Natural killer cell (primary cell): ENCODE results near the gene LGALS14. TPM values are rescaled to one million over a fixed set of nuclear protein-coding genes. Genes with fewer than 3 reads are reported as not detected.
"Not testable (repeated sequence)": the region's sequence is repeated elsewhere in the genome, so short reads cannot be mapped to it uniquely, and the experiment has no call there.

Experiments
- ATAC-seq, 3 donors: fragments of 150-1000 bp in 2 of 3; fragments of 200-7000 bp in 1 of 3; cut with Tn5 transposase; 1 replicate in 1 of 3; 2 replicates in 2 of 3; pipeline ENCODE4 v1.10.0; 2021; ENCODE audit warnings: mild to moderate bottlenecking in 2 of 3, moderate library complexity in 2 of 3
- DNase-seq, 2 donors: peaks; one replicate each; pipeline versions ENCODE4 v3.0.0 to v3.0.0-alpha.2; 2013 to 2021; ENCODE audit warnings: mixed read lengths in 1 of 2
- H3K27ac ChIP-seq: one replicate; pipeline ENCODE4 v1.5.1; 2013; ENCODE audit warnings: mild to moderate bottlenecking, low read length
- H3K27me3 ChIP-seq: one replicate; pipeline ENCODE4 v1.6.1; 2013; ENCODE audit warnings: low read length; ENCODE audit not compliant: control insufficient read depth, insufficient read depth
- H3K36me3 ChIP-seq: one replicate; pipeline ENCODE4 v1.6.1; 2013; ENCODE audit warnings: low read length; ENCODE audit not compliant: control insufficient read depth, insufficient read depth
- H3K4me1 ChIP-seq: one replicate; pipeline ENCODE4 v1.6.1; 2013; ENCODE audit warnings: low read length; ENCODE audit not compliant: control insufficient read depth, insufficient read depth
- H3K4me3 ChIP-seq: one replicate; pipeline ENCODE4 v1.5.1; 2013; ENCODE audit warnings: low read length
- H3K9me3 ChIP-seq: one replicate; pipeline ENCODE4 v1.6.1; 2013; ENCODE audit warnings: low read length; ENCODE audit not compliant: control insufficient read depth, insufficient read depth
- H3K27ac Mint-ChIP-seq, 2 donors: one replicate each; pipeline ENCODE4 v1.8.0; 2022; ENCODE audit warnings: mild to moderate bottlenecking in 2 of 2, mixed read lengths in 2 of 2, moderate library complexity in 1 of 2
- H3K27me3 Mint-ChIP-seq, 2 donors: one replicate each; pipeline ENCODE4 v1.8.0; 2022; ENCODE audit warnings: low read depth in 2 of 2, mixed read lengths in 2 of 2
- H3K36me3 Mint-ChIP-seq: one replicate; pipeline ENCODE4 v1.8.0; 2022; ENCODE audit warnings: mixed read lengths
- H3K4me1 Mint-ChIP-seq, 2 donors: one replicate each; pipeline ENCODE4 v1.8.0; 2022; ENCODE audit warnings: mixed read lengths in 2 of 2
- H3K4me3 Mint-ChIP-seq: one replicate; pipeline ENCODE4 v1.8.0; 2022; ENCODE audit warnings: mild to moderate bottlenecking, moderate library complexity, mixed read lengths
- H3K9me3 Mint-ChIP-seq, 2 donors: one replicate each; pipeline ENCODE4 v1.8.0; 2022; ENCODE audit warnings: mixed read lengths in 2 of 2
- WGBS: methylation state at CpG from one replicate; pipeline ENCODE4 v1.1.7; 2013; ENCODE audit warnings: missing lambda C conversion rate; ENCODE audit not compliant: insufficient coverage; 5-methylcytosine and 5-hydroxymethylcytosine counted together
- intact Hi-C: fragments of 100-400 bp; cut with micrococcal nuclease; formaldehyde crosslinking; loops from one replicate; pipeline ENCODE4 v1.14.2; 2022
- total RNA-seq, 4 donors: library from RNA; stranded (reverse); fragments of 120-200 nt in 1 of 4; gene quantifications; one replicate each; pipeline versions ENCODE4 v1.2.3 to v1.2.4, GENCODE V29; 2013 to 2022
- TF ChIP-seq, protein P1 (sequence below): fragments of 200-600 bp; IDR thresholded peaks from one replicate; pipeline ENCODE4 v1.8.0; 2022; ENCODE audit warnings: antibody characterized with exemption

Gene LGALS14
- total RNA-seq, 3 donors from 2014 or later (not counting 1 experiment from before 2014, with no cell fraction given), result not detected

GRCh38 chr19:39680593-39680992 is 23.7 kb upstream of the LGALS14 start:
- Histone ChIP-seq H3K36me3 (no peaks in the 10 kb centered on the region), H3K27ac (no peak overlapping the region), H3K27me3 (no peaks in the 10 kb centered on the region), H3K4me1 (no peaks in the 10 kb centered on the region), H3K4me3 (no peak overlapping the region), H3K9me3 (no peaks in the 10 kb centered on the region)
- H3K36me3 Mint-ChIP-seq, result no peaks in the 10 kb centered on the region
- 65% methylated on average over 3 of the region's 3 CpGs for WGBS
- TF ChIP-seq, protein P1, sequence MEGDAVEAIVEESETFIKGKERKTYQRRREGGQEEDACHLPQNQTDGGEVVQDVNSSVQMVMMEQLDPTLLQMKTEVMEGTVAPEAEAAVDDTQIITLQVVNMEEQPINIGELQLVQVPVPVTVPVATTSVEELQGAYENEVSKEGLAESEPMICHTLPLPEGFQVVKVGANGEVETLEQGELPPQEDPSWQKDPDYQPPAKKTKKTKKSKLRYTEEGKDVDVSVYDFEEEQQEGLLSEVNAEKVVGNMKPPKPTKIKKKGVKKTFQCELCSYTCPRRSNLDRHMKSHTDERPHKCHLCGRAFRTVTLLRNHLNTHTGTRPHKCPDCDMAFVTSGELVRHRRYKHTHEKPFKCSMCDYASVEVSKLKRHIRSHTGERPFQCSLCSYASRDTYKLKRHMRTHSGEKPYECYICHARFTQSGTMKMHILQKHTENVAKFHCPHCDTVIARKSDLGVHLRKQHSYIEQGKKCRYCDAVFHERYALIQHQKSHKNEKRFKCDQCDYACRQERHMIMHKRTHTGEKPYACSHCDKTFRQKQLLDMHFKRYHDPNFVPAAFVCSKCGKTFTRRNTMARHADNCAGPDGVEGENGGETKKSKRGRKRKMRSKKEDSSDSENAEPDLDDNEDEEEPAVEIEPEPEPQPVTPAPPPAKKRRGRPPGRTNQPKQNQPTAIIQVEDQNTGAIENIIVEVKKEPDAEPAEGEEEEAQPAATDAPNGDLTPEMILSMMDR, result no peak
- no peak for DNase-seq
- no peaks in the 10 kb centered on the region for H3K4me1 Mint-ChIP-seq
- intact Hi-C loops, result no loop called here
- ATAC-seq, result no peak
- no peaks in the 10 kb centered on the region for H3K9me3 Mint-ChIP-seq
- H3K4me3 Mint-ChIP-seq, result no peak overlapping the region
- H3K27me3 Mint-ChIP-seq, result peaks cover 10 to 19% of the 10 kb centered on the region in 2 donors
- H3K27ac Mint-ChIP-seq, result no peak overlapping the region

DNA sequence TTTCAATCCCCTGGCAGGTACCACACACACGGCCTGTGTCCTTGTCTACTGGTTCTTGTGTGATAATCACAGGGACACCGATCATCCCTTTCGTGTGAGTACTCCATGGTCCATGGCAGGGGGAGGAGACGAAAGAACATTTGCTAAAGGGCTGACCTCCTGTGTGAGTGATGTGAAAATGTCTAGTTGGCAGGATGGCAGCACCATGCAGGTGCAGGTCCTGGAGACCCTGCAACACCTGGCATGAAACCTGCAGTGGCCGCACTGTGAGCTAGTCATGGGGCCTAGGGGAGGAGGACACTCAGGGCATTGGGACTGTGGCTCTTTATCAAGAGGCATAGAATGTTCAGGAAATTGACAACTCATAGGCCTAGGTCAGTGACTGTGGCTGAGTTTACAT is 22.9 kb upstream of the LGALS14 start:
- Mint-ChIP-seq H3K27ac (no peak overlapping the region), H3K4me3 (no peak overlapping the region), H3K27me3 (peaks cover 11 to 19% of the 10 kb centered on the region in 2 donors), H3K9me3 (no peaks in the 10 kb centered on the region), H3K36me3 (no peaks in the 10 kb centered on the region), H3K4me1 (no peaks in the 10 kb centered on the region)
- no peaks in the 10 kb centered on the region for H3K9me3 ChIP-seq
- WGBS, result 92% methylated on average over 5 of the region's 5 CpGs
- intact Hi-C loops, result no loop called here
- no peaks in the 10 kb centered on the region for H3K4me1 ChIP-seq
- no peaks in the 10 kb centered on the region for H3K36me3 ChIP-seq
- H3K27me3 ChIP-seq, result no peaks in the 10 kb centered on the region
- TF ChIP-seq, protein P1, result no peak
- no peak overlapping the region for H3K27ac ChIP-seq
- H3K4me3 ChIP-seq, result no peak overlapping the region
- no peak for ATAC-seq
- no peak for DNase-seq

DNA sequence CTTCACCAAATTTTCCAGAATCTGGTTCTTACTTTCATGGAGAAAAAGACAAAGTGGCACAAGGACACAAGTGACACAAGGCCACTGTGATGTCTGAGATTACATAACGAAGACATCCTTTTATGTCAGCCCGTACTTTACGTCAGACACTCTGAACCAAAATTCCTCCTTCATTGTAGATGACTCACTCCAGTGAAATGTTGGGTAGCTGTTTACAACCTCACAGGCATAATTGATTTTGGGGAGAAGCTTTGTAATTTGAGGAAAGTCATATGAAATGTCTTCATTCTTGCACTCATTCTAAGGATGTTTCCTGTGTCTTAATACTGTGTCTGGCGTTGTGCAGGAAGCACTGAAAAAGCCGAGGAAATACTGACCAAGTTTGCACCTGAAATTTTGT is 20.0 kb upstream of the LGALS14 start:
- TF ChIP-seq, protein P1, result no peak
- no peaks in the 10 kb centered on the region for H3K36me3 Mint-ChIP-seq
- H3K4me1 ChIP-seq, result no peaks in the 10 kb centered on the region
- H3K4me1 Mint-ChIP-seq, result no peaks in the 10 kb centered on the region
- no peak overlapping the region for H3K27ac Mint-ChIP-seq
- H3K27me3 Mint-ChIP-seq, result peaks cover 10 to 16% of the 10 kb centered on the region in 2 donors
- H3K27me3 ChIP-seq, result no peaks in the 10 kb centered on the region
- H3K36me3 ChIP-seq, result no peaks in the 10 kb centered on the region
- WGBS, result 85% methylated on average over 5 of the region's 5 CpGs
- H3K4me3 Mint-ChIP-seq, result no peak overlapping the region
- no peaks in the 10 kb centered on the region for H3K9me3 ChIP-seq
- no peak overlapping the region for H3K27ac ChIP-seq
- no peak overlapping the region for H3K4me3 ChIP-seq
- H3K9me3 Mint-ChIP-seq, result no peaks in the 10 kb centered on the region
- ATAC-seq, result no peak
- DNase-seq, result no peak
- intact Hi-C loops, result no loop called here

- intact Hi-C loops, result no loop called here
- Histone ChIP-seq H3K27me3 (no peaks in the 10 kb centered on the region), H3K4me3 (no peak overlapping the region), H3K36me3 (no peaks in the 10 kb centered on the region), H3K4me1 (no peaks in the 10 kb centered on the region), H3K9me3 (no peaks in the 10 kb centered on the region), H3K27ac (no peak overlapping the region)
- TF ChIP-seq, protein P1, result no peak
- H3K4me1 Mint-ChIP-seq, result no peaks in the 10 kb centered on the region
- WGBS, result 52% methylated on average over 3 of the region's 3 CpGs
- H3K9me3 Mint-ChIP-seq, result no peaks in the 10 kb centered on the region
- peaks cover 20 to 28% of the 10 kb centered on the region in 2 donors for H3K27me3 Mint-ChIP-seq
- no peak overlapping the region for H3K27ac Mint-ChIP-seq
- ATAC-seq, result no peak
- H3K36me3 Mint-ChIP-seq, result no peaks in the 10 kb centered on the region
- H3K4me3 Mint-ChIP-seq, result no peak overlapping the region
- no peak for DNase-seq
Measured at GRCh38 chr19:39686739-39687138, 17.5 kb upstream of the LGALS14 start.

GRCh38 chr19:39688637-39689036 is 15.6 kb upstream of the LGALS14 start:
- H3K9me3 ChIP-seq, H3K27me3 ChIP-seq, DNase-seq, H3K4me3 ChIP-seq, H3K27ac ChIP-seq, H3K4me1 ChIP-seq, H3K9me3 Mint-ChIP-seq, H3K36me3 Mint-ChIP-seq, H3K27ac Mint-ChIP-seq, H3K4me1 Mint-ChIP-seq, intact Hi-C loops, H3K4me3 Mint-ChIP-seq, ATAC-seq, H3K36me3 ChIP-seq: not testable (repeated sequence)
- WGBS, result 73% methylated on average over 4 of the region's 4 CpGs
- peaks cover 22 to 36% of the 10 kb centered on the region in 2 donors for H3K27me3 Mint-ChIP-seq
